SKM-1 treated with dmso at 0.1 percent for 144 hours (cell line): Measurements from ENCODE around the gene ABTB2.

Experiments used
- DNase-seq: peaks from one replicate; lab custom pipeline; 2025; ENCODE audit not compliant: unreplicated experiment; lab: John Stamatoyannopoulos, UW

The ABTB2 gene

GRCh38 chr11:34176751-34177209, 181.0 kb downstream of the ABTB2 start:
- no peak for DNase-seq

GRCh38 chr11:34175284-34176019, 182.4 kb downstream of the ABTB2 start:
- no peak for DNase-seq

- DNase-seq, result peak; percentile 66
These were observed 183.3 kb downstream of the ABTB2 start for GRCh38 chr11:34174412-34175041.

- no peak for DNase-seq
These were observed 184.8 kb downstream of the ABTB2 start for GRCh38 chr11:34173050-34173449.

- DNase-seq, result no peak
These were observed 188.1 kb downstream of the ABTB2 start for GRCh38 chr11:34169686-34170085.

- DNase-seq, result no peak
These were observed 189.0 kb downstream of the ABTB2 start for GRCh38 chr11:34168642-34169420.

- no peak for DNase-seq
These were observed 189.8 kb downstream of the ABTB2 start for GRCh38 chr11:34167961-34168360.

- DNase-seq, result no peak
These were observed 190.7 kb downstream of the ABTB2 start for GRCh38 chr11:34166806-34167740.

- DNase-seq, result no peak
These were observed 191.8 kb downstream of the ABTB2 start for GRCh38 chr11:34165786-34166555.

GRCh38 chr11:34165121-34165520, 192.7 kb downstream of the ABTB2 start:
- DNase-seq, result no peak

- DNase-seq, result no peak
These were observed 195.0 kb downstream of the ABTB2 start for GRCh38 chr11:34162856-34163255.

GRCh38 chr11:34162493-34162820, 195.4 kb downstream of the ABTB2 start:
- no peak for DNase-seq

GRCh38 chr11:34161812-34162492, 195.9 kb downstream of the ABTB2 start:
- DNase-seq, result no peak

GRCh38 chr11:34161361-34161760, 196.4 kb downstream of the ABTB2 start:
- DNase-seq, result no peak

- no peak for DNase-seq
These were observed 197.0 kb downstream of the ABTB2 start for GRCh38 chr11:34160791-34161190.

GRCh38 chr11:34160049-34160721, 197.6 kb downstream of the ABTB2 start:
- DNase-seq, result no peak

- DNase-seq, result no peak
These were observed 199.1 kb downstream of the ABTB2 start for GRCh38 chr11:34158661-34159060.

- no peak for DNase-seq
These were observed 200.6 kb downstream of the ABTB2 start for GRCh38 chr11:34157163-34157562.

GRCh38 chr11:34155757-34156062, 202.1 kb downstream of the ABTB2 start:
- DNase-seq, result no peak
